HG02885 (cell line): ENCODE results near the gene MPV17L.
"Not testable (repeated sequence)": the region's sequence is repeated elsewhere in the genome, so short reads cannot be mapped to it uniquely, and the experiment has no call there.

ENCODE experiments used
- ATAC-seq: cut with Tn5 transposase; IDR thresholded peaks from one replicate; pipeline ENCODE4 v1.9.1; 2021; ENCODE audit warnings: mild to moderate bottlenecking; ENCODE audit not compliant: unreplicated experiment, poor library complexity

MPV17L gene

GRCh38 chr16:15395631-15396508 lies at the start of gene MPV17L:
Gene MPV17L (plus strand): TSS chr16:15395754. CDS start chr16:15395898, 144 bp downstream.
- not testable (repeated sequence) for ATAC-seq

GRCh38 chr16:15348721-15349120 lies 46.8 kb upstream of the MPV17L start:
- ATAC-seq: not testable (repeated sequence)

- not testable (repeated sequence) for ATAC-seq
Measured at GRCh38 chr16:15351251-15351650, 44.3 kb upstream of the MPV17L start.

- not testable (repeated sequence) for ATAC-seq
Measured at GRCh38 chr16:15351745-15352144, 43.8 kb upstream of the MPV17L start.

GRCh38 chr16:15352852-15353251 lies 42.7 kb upstream of the MPV17L start:
- ATAC-seq: not testable (repeated sequence)

- not testable (repeated sequence) for ATAC-seq
Measured at GRCh38 chr16:15354846-15355245, 40.7 kb upstream of the MPV17L start.

- ATAC-seq: not testable (repeated sequence)
Measured at GRCh38 chr16:15357495-15357894, 38.1 kb upstream of the MPV17L start.

GRCh38 chr16:15378194-15378593 lies 17.4 kb upstream of the MPV17L start, which contains the start of gene NPIPA5:
Gene NPIPA5 (minus strand): TSS chr16:15378294. CDS start chr16:15378294, 0 bp downstream.
- ATAC-seq: not testable (repeated sequence)

GRCh38 chr16:15382810-15383209 lies 12.7 kb upstream of the MPV17L start:
- not testable (repeated sequence) for ATAC-seq

GRCh38 chr16:15388060-15388459 lies 7.5 kb upstream of the MPV17L start:
- not testable (repeated sequence) for ATAC-seq

- not testable (repeated sequence) for ATAC-seq
Measured at GRCh38 chr16:15389916-15390315, 5.6 kb upstream of the MPV17L start.

GRCh38 chr16:15393025-15393424 lies 2.5 kb upstream of the MPV17L start:
- not testable (repeated sequence) for ATAC-seq

GRCh38 chr16:15396509-15396829 lies 915 bp downstream of the MPV17L start:
- ATAC-seq: not testable (repeated sequence)

GRCh38 chr16:15396948-15397594 lies 1.5 kb downstream of the MPV17L start:
- no peak for ATAC-seq

- ATAC-seq: no peak
Measured at GRCh38 chr16:15398618-15399316, 3.2 kb downstream of the MPV17L start.

GRCh38 chr16:15399317-15399716 lies 3.8 kb downstream of the MPV17L start:
- no peak for ATAC-seq

GRCh38 chr16:15400314-15400713 lies 4.8 kb downstream of the MPV17L start:
- not testable (repeated sequence) for ATAC-seq

GRCh38 chr16:15401972-15402371 lies 6.4 kb downstream of the MPV17L start:
- ATAC-seq: no peak

- no peak for ATAC-seq
Measured at GRCh38 chr16:15403392-15403995, 7.9 kb downstream of the MPV17L start.

GRCh38 chr16:15404091-15404490 lies 8.5 kb downstream of the MPV17L start:
- not testable (repeated sequence) for ATAC-seq
